ENCODE measurements around the gene NFIA.
A peak's percentile ranks its signal among the peaks of the same experiment; 100 is the strongest.

Gene NFIA

GRCh38 chr1:61412601-61413000 is 330.2 kb downstream of the NFIA start:
- DNase-seq, result no peak

- no peak for DNase-seq
Measured at GRCh38 chr1:61419196-61419595, 336.8 kb downstream of the NFIA start.

GRCh38 chr1:61419657-61420056 is 337.3 kb downstream of the NFIA start:
- no peak for DNase-seq

GRCh38 chr1:61420243-61420642 is 337.9 kb downstream of the NFIA start:
- no peak for DNase-seq

GRCh38 chr1:61420909-61421835 is 338.8 kb downstream of the NFIA start:
- DNase-seq, result no peak

GRCh38 chr1:61423643-61424042 is 341.3 kb downstream of the NFIA start:
- DNase-seq, result no peak

- no peak for DNase-seq
Measured at GRCh38 chr1:61424382-61424781, 342.0 kb downstream of the NFIA start.

GRCh38 chr1:61425040-61425439 is 342.7 kb downstream of the NFIA start:
- DNase-seq, result no peak

GRCh38 chr1:61426254-61426653 is 343.9 kb downstream of the NFIA start:
- peak; percentile 66 to 79 for DNase-seq

GRCh38 chr1:61426885-61427284 is 344.5 kb downstream of the NFIA start:
- peak in 1 of 2 experiments; percentile 45 for DNase-seq

- peak in 1 of 2 experiments; percentile 37 for DNase-seq
Measured at GRCh38 chr1:61427510-61427909, 345.1 kb downstream of the NFIA start.

GRCh38 chr1:61428146-61428545 is 345.8 kb downstream of the NFIA start:
- DNase-seq, result no peak

GRCh38 chr1:61432616-61433388 is 350.4 kb downstream of the NFIA start:
- no peak for DNase-seq

- no peak for DNase-seq
Measured at GRCh38 chr1:61433646-61434045, 351.3 kb downstream of the NFIA start.

- DNase-seq, result no peak
Measured at GRCh38 chr1:61434276-61434675, 351.9 kb downstream of the NFIA start.

- DNase-seq, result no peak
Measured at GRCh38 chr1:61435226-61435625, 352.9 kb downstream of the NFIA start.

GRCh38 chr1:61436016-61436415 is 353.7 kb downstream of the NFIA start:
- DNase-seq, result peak in 1 of 2 experiments; percentile 9

- no peak for DNase-seq
Measured at GRCh38 chr1:61436491-61437120, 354.2 kb downstream of the NFIA start.

- DNase-seq, result no peak
Measured at GRCh38 chr1:61439234-61439633, 356.9 kb downstream of the NFIA start.

- DNase-seq, result no peak
Measured at GRCh38 chr1:61441723-61442262, 359.4 kb downstream of the NFIA start.

GRCh38 chr1:61442544-61442943 is 360.2 kb downstream of the NFIA start:
- DNase-seq, result no peak

GRCh38 chr1:61444288-61444687 is 361.9 kb downstream of the NFIA start:
- no peak for DNase-seq

- DNase-seq, result no peak
Measured at GRCh38 chr1:61445269-61445825, 363.0 kb downstream of the NFIA start.

Data from SHP77 (cell line).